Right lobe of liver (tissue), 4 donors: ENCODE measurements around the gene MECR.

Experiments
- POLR2A ChIP-seq: fragments of 450-650 bp; IDR thresholded peaks from one replicate; pipeline ENCODE4 v1.6.1; 2017; ENCODE audit warnings: antibody characterized with exemption, mild to moderate bottlenecking
- TF ChIP-seq, protein P1 (sequence below), 4 donors: fragments of 200-600 bp in 3 of 4; fragments of 450-650 bp in 1 of 4; IDR thresholded peaks; one replicate each; pipeline versions ENCODE4 v1.5.1 to v1.8.0; 2016 to 2022; ENCODE audit warnings: antibody characterized with exemption in 4 of 4, mild to moderate bottlenecking in 2 of 4
- donor health status: DM: no; HTN: no; CAD: no.
- donor health status: DM: no; HTN: no; CAD: no.
- donor health status: DM: no; HTN: yes; CAD: no.

DNA sequence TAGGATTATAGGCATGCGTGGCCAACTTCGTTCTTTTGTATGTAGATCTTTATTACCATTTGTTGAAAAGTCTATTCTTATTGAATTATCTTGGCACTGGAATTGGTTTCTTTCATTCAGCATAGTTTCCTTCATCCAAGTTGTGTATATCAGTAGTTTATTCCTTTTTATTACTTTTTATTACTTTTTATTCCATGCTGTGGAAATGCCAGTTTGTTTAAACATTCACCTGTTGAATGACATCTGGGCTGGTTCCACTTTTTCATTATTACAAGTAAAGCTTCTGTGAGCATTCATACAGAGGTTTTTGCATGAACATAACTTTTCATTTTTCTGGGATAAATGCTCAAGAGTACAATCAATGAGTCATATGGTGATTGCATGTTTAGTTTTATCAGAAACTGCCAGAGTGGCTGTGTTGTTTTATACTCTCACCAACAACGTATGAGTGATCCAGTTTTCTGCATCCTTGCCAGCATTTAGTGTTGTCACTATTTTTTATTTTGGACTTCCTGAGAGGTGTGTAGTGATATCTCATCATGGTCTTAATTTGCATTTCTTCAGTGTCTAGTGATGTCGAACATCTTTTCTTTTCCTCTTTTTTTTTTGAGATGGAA lies 34.1 kb upstream of the MECR start:
- no peak for TF ChIP-seq POLR2A
- TF ChIP-seq, protein P1, sequence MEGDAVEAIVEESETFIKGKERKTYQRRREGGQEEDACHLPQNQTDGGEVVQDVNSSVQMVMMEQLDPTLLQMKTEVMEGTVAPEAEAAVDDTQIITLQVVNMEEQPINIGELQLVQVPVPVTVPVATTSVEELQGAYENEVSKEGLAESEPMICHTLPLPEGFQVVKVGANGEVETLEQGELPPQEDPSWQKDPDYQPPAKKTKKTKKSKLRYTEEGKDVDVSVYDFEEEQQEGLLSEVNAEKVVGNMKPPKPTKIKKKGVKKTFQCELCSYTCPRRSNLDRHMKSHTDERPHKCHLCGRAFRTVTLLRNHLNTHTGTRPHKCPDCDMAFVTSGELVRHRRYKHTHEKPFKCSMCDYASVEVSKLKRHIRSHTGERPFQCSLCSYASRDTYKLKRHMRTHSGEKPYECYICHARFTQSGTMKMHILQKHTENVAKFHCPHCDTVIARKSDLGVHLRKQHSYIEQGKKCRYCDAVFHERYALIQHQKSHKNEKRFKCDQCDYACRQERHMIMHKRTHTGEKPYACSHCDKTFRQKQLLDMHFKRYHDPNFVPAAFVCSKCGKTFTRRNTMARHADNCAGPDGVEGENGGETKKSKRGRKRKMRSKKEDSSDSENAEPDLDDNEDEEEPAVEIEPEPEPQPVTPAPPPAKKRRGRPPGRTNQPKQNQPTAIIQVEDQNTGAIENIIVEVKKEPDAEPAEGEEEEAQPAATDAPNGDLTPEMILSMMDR (IDR thresholded peaks at IDR 0.05): no peak
